Activated CD8-positive, alpha-beta memory T cell treated with anti-CD3 and anti-CD28 coated beads, Interleukin-2, amount 50 U/mL, for 24 hours (primary cell): ENCODE data around the gene BCL2.
"Not testable (repeated sequence)": the region's sequence is repeated elsewhere in the genome, so short reads cannot be mapped to it uniquely, and the experiment has no call there.

Experiments
- DNase-seq: peaks from one replicate; pipeline ENCODE4 v3.0.0-alpha.2; 2020; ENCODE audit errors: extremely low read depth

The BCL2 gene

GRCh38 chr18:63319383-63320122 lies at the start of gene BCL2:
Gene BCL2 (minus strand): TSS chr18:63319769.
- no peak for DNase-seq

DNA sequence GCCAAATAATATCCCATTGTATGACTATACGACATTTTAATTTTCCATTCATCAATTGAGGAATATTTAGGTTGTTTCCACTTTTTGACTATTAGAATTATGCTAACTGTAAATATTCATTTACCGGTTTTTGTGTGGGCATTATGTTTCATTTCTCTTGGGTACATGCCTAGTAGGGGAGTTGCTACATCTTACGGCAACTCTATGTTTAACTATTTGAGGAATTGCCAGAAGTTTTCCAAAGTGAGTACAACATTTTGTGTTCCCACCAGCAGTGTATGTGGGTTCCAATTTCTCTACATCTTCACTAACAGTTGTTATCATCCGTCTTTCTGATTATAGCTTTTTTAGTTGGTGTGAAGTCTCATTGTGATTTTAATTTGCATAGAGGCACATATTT lies 49.0 kb upstream of the BCL2 start:
- DNase-seq: no peak

GRCh38 chr18:63367053-63367953 lies 47.7 kb upstream of the BCL2 start, which contains the start of gene KDSR:
Gene KDSR (minus strand): TSS chr18:63367206. CDS start chr18:63367118, 88 bp downstream.
- DNase-seq: peak; percentile 38

- peak; percentile 34 for DNase-seq
Observed at GRCh38 chr18:63366213-63367052, 46.9 kb upstream of the BCL2 start.

DNA sequence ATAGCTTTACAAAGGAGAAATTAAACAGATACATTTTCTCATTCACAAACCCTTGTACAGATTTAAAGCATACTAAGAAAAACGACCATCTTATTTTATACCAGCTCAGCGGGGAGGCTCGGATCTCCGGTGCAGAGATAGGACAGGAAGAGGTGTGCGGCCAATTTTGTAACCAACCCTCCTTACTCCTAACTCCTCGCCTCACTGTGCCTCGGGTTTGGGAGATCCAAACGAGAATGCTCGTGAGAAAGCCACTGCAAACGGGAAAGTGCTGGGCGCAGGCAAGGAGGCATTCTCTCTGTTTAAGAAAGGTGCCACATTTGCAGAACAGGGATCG lies 46.3 kb upstream of the BCL2 start:
- no peak for DNase-seq

GRCh38 chr18:63363951-63364350 lies 44.4 kb upstream of the BCL2 start:
- DNase-seq: no peak

DNA sequence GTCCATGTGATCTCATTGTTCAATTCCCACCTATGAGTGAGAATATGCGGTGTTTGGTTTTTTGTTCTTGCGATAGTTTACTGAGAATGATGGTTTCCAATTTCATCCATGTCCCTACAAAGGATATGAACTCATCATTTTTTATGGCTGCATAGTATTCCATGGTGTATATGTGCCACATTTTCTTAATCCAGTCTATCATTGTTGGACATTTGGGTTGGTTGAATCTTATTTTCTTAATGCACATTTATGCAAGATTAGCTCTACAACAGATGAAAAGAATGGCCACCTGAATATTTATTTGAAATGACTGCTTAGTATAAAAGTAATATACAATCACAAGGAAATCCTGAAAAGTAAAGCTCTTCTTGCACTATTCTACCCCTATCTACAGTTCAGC lies 43.9 kb upstream of the BCL2 start:
- not testable (repeated sequence) for DNase-seq

DNA sequence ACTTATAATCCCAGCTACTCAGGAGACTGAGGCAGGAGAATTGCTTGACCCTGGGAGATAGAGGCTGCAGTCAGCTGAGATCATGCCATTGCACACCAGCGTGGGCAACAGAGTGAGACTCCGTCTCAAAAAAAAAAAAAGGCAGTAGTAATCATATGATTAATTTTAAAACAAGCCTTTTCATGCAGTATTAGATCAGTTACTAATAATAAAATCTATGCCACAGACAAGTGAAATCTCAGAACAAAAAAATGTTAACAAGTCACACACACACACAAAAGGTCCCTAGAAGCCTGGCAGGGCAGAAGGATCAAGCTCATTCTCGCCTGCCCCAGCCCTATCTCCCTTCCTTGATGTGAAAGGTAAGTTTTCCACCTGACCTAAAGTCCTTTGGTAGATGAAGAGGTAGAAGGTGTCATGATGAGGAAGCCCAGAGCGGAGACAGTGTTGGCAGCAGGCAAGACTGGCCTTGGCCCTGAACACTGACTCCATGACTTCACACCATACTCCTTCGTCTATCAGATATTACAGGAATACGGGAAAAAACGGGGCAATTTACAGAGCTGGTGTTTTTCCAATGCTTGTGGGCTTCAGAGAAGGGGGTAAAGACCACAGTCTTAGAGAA lies 36.8 kb upstream of the BCL2 start:
- no peak for DNase-seq

GRCh38 chr18:63350230-63350629 lies 30.7 kb upstream of the BCL2 start:
- no peak for DNase-seq

- DNase-seq: no peak
Observed at GRCh38 chr18:63348508-63349136, 29.1 kb upstream of the BCL2 start.

DNA sequence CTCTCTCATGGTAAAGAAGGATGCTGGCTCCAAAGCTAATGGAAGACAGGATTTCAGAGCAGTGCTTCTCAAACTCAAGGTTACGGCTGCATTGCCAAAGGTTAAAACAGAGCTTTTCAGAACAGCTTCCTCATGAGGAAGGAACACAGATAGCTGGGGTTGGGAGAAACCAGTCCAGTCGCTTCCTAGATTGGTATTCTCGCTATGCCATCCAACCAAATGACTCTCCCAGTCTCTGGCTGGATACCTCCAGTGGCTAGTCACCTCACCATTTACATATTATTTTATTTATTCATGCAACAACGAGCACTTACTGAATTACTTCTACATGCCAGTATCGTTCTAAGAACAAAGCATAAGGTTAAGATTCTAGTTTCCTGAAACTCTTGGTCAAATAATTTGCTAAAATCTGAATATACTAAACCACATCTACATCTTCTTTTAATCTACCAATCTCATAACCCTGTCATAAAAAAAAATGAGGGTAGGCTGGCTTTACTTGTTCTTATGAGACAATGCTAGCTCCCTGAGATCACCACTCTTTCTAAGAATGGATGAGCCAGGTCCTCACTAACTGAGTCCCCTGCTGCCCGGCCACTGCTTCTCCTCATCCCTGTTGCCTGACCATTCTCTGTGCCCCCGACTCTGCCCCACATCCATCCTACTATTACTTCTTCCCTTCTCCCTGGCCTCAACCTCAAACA lies 27.1 kb upstream of the BCL2 start:
- DNase-seq: no peak

- DNase-seq: no peak
Observed at GRCh38 chr18:63346031-63346430, 26.5 kb upstream of the BCL2 start.

- DNase-seq: no peak
Observed at GRCh38 chr18:63344918-63345317, 25.3 kb upstream of the BCL2 start.

GRCh38 chr18:63344263-63344662 lies 24.7 kb upstream of the BCL2 start:
- no peak for DNase-seq

GRCh38 chr18:63342206-63342605 lies 22.6 kb upstream of the BCL2 start:
- DNase-seq: no peak

GRCh38 chr18:63339920-63340484 lies 20.4 kb upstream of the BCL2 start:
- no peak for DNase-seq

GRCh38 chr18:63336366-63337099 lies 17.0 kb upstream of the BCL2 start:
- no peak for DNase-seq

DNA sequence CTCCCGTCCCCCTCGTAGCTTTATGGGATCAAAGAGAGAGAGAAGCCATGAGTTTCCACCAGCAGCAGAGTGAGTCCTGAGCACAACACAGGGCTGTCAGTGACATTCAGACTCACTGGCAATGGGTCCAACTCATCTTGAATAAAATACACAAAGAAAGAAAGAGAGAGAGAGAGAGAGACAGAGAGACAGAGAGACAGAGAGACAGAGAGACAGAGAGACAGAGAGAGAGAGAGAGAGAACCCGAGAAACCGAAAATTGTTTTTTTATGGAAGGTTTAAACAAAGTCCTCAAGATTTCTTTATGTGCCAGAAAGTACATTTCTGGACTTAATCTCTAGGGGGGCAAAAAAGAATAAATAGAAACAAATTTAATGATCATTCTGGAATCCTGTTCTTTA lies 11.5 kb upstream of the BCL2 start:
- DNase-seq: no peak

- no peak for DNase-seq
Observed at GRCh38 chr18:63329431-63330145, 10.0 kb upstream of the BCL2 start.
